Glomerular endothelial cell (primary cell): Measurements from ENCODE around the gene FOXD4L4. TPM values are rescaled to one million over a fixed set of nuclear protein-coding genes. Genes with fewer than 3 reads are reported as not detected.
"Not testable (repeated sequence)": the region's sequence is repeated elsewhere in the genome, so short reads cannot be mapped to it uniquely, and the experiment has no call there.

Experiments used
- DNase-seq: peaks from one replicate; pipeline ENCODE4 v3.0.0-alpha.2; 2011; ENCODE audit warnings: low read depth, low spot score; ENCODE audit errors: extremely low read depth
- total RNA-seq: library from RNA; depleted of rRNA; stranded (reverse); fragments of >200 nt; gene quantifications from 2 replicates; pipeline ENCODE4 v1.2.3, GENCODE V29; 2015

The FOXD4L4 gene
- total RNA-seq = 0.53 TPM in 1 of 2 replicates, not detected in the other

GRCh38 chr9:65737096-65737564 lies at the start of gene FOXD4L4:
FOXD4L4 (plus strand) TSS chr9:65737146; CDS start chr9:65737146, 0 bp downstream.
- not testable (repeated sequence) for DNase-seq

DNA sequence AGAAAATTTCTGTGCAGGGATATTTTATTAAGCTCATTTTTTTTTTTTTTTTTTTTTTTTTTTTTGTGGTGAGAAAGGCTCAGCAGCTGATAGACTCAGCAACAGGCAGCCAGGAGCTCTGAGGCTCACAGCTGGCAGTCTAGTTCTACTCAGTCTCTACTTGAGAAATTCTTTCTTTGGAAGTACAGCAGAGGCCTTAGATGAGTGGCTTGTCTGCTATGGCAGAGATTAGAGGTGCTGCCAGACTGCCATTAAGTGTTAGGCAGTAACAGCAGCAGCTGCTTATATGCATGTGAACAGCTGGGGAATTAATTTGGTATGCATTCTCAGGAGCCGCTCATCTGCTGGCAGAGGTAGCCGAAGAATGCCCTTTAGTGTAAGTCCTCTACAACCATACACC lies 33.4 kb upstream of the FOXD4L4 start:
- DNase-seq = not testable (repeated sequence)

GRCh38 chr9:65714445-65714844 lies 22.5 kb upstream of the FOXD4L4 start:
- not testable (repeated sequence) for DNase-seq

- not testable (repeated sequence) for DNase-seq
These were observed 1.2 kb downstream of the FOXD4L4 start for GRCh38 chr9:65738133-65738532.

Other genes with a start within 250 kb of the FOXD4L4 start
- 30.2 and 43.4 TPM in 2 replicates for gene ZNG1E, start 61.2 kb upstream of the FOXD4L4 start, total RNA-seq